Natural killer cell (primary cell): ENCODE measurements around the gene ITLN2. TPM values are rescaled to one million over a fixed set of nuclear protein-coding genes. Genes with fewer than 3 reads are reported as not detected.

ENCODE experiments used
- ATAC-seq, 3 donors: fragments of 150-1000 bp in 2 of 3; fragments of 200-7000 bp in 1 of 3; cut with Tn5 transposase; 1 replicate in 1 of 3; 2 replicates in 2 of 3; pipeline ENCODE4 v1.10.0; 2021; ENCODE audit warnings: mild to moderate bottlenecking in 2 of 3, moderate library complexity in 2 of 3
- DNase-seq, 2 donors: peaks; one replicate each; pipeline versions ENCODE4 v3.0.0 to v3.0.0-alpha.2; 2013 to 2021; ENCODE audit warnings: mixed read lengths in 1 of 2
- H3K27ac ChIP-seq: one replicate; pipeline ENCODE4 v1.5.1; 2013; ENCODE audit warnings: mild to moderate bottlenecking, low read length
- H3K27me3 ChIP-seq: one replicate; pipeline ENCODE4 v1.6.1; 2013; ENCODE audit warnings: low read length; ENCODE audit not compliant: control insufficient read depth, insufficient read depth
- H3K36me3 ChIP-seq: one replicate; pipeline ENCODE4 v1.6.1; 2013; ENCODE audit warnings: low read length; ENCODE audit not compliant: control insufficient read depth, insufficient read depth
- H3K4me1 ChIP-seq: one replicate; pipeline ENCODE4 v1.6.1; 2013; ENCODE audit warnings: low read length; ENCODE audit not compliant: control insufficient read depth, insufficient read depth
- H3K4me3 ChIP-seq: one replicate; pipeline ENCODE4 v1.5.1; 2013; ENCODE audit warnings: low read length
- H3K9me3 ChIP-seq: one replicate; pipeline ENCODE4 v1.6.1; 2013; ENCODE audit warnings: low read length; ENCODE audit not compliant: control insufficient read depth, insufficient read depth
- H3K27ac Mint-ChIP-seq, 2 donors: one replicate each; pipeline ENCODE4 v1.8.0; 2022; ENCODE audit warnings: mild to moderate bottlenecking in 2 of 2, mixed read lengths in 2 of 2, moderate library complexity in 1 of 2
- H3K27me3 Mint-ChIP-seq, 2 donors: one replicate each; pipeline ENCODE4 v1.8.0; 2022; ENCODE audit warnings: low read depth in 2 of 2, mixed read lengths in 2 of 2
- H3K36me3 Mint-ChIP-seq: one replicate; pipeline ENCODE4 v1.8.0; 2022; ENCODE audit warnings: mixed read lengths
- H3K4me1 Mint-ChIP-seq, 2 donors: one replicate each; pipeline ENCODE4 v1.8.0; 2022; ENCODE audit warnings: mixed read lengths in 2 of 2
- H3K4me3 Mint-ChIP-seq: one replicate; pipeline ENCODE4 v1.8.0; 2022; ENCODE audit warnings: mild to moderate bottlenecking, moderate library complexity, mixed read lengths
- H3K9me3 Mint-ChIP-seq, 2 donors: one replicate each; pipeline ENCODE4 v1.8.0; 2022; ENCODE audit warnings: mixed read lengths in 2 of 2
- CTCF ChIP-seq: fragments of 200-600 bp; IDR thresholded peaks from one replicate; pipeline ENCODE4 v1.8.0; 2022; ENCODE audit warnings: antibody characterized with exemption
- WGBS: methylation state at CpG from one replicate; pipeline ENCODE4 v1.1.7; 2013; ENCODE audit warnings: missing lambda C conversion rate; ENCODE audit not compliant: insufficient coverage; 5-methylcytosine and 5-hydroxymethylcytosine counted together
- intact Hi-C: fragments of 100-400 bp; cut with micrococcal nuclease; formaldehyde crosslinking; loops from one replicate; pipeline ENCODE4 v1.14.2; 2022
- total RNA-seq, 4 donors: library from RNA; stranded (reverse); fragments of 120-200 nt in 1 of 4; gene quantifications; one replicate each; pipeline versions ENCODE4 v1.2.3 to v1.2.4, GENCODE V29; 2013 to 2022

Gene ITLN2
- not detected for total RNA-seq
- total RNA-seq (2013), result not detected

GRCh38 chr1:160954158-160955104 is at the start of gene ITLN2:
ITLN2 (minus strand) TSS chr1:160954809; CDS start chr1:160954741, 68 bp downstream.
- H3K4me3 Mint-ChIP-seq, result no peak within 1 kb of the TSS
- no peaks in the 10 kb centered on the region for H3K9me3 Mint-ChIP-seq
- Histone ChIP-seq H3K27me3 (no peaks in the 10 kb centered on the region), H3K4me1 (peaks cover 4% of the 10 kb centered on the region), H3K9me3 (no peaks in the 10 kb centered on the region), H3K36me3 (no peaks in the 10 kb centered on the region), H3K4me3 (no peak within 1 kb of the TSS), H3K27ac (no peak within 1 kb of the TSS)
- TF ChIP-seq CTCF, result peak; percentile 59
- H3K27ac Mint-ChIP-seq, result no peak within 1 kb of the TSS
- H3K27me3 Mint-ChIP-seq, result peaks cover 3 to 11% of the 10 kb centered on the region in 2 donors
- H3K4me1 Mint-ChIP-seq, result peaks cover 12 to 14% of the 10 kb centered on the region in 2 donors
- ATAC-seq, result peak; percentile 52 to 83 (median 71)
- peak; percentile 30 to 72 for DNase-seq
- intact Hi-C loops, result loop anchor here (5.0 kb wide), 2 partner anchors 77 to 177 kb away; no protein-coding TSS in a partner anchor
- 76% methylated on average over 8 of the region's 8 CpGs for whole genome bisulfite sequencing
- H3K36me3 Mint-ChIP-seq, result no peaks in the 10 kb centered on the region

DNA sequence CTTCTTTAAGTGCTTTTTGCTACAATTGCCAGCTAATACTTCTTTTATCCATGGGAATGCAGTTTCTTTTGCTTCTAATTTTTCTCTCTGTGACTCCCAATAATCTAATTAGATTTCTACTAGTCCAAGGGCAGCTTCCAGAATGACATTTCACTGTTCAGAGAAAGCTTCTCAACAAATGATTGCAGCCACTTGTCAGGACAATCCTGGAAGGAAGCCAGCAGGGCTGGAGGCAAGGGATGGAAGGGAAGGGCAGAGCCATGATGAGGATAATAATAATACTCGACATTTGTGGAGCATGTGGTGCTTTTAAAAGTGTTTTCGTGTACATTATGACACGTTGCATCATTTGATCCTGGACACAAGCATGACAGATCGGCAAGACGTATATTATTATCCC is 46.9 kb upstream of the ITLN2 start:
- H3K36me3 ChIP-seq, result peaks cover 23% of the 10 kb centered on the region
- H3K9me3 Mint-ChIP-seq, result no peaks in the 10 kb centered on the region
- H3K9me3 ChIP-seq, result no peaks in the 10 kb centered on the region
- no peak for ATAC-seq
- H3K4me3 ChIP-seq, result no peak overlapping the region
- WGBS, result 95% methylated on average over 5 of the region's 5 CpGs
- H3K36me3 Mint-ChIP-seq, result no peaks in the 10 kb centered on the region
- H3K27me3 ChIP-seq, result no peaks in the 10 kb centered on the region
- no peak for DNase-seq
- intact Hi-C loops, result no loop called here
- H3K4me1 Mint-ChIP-seq, result peaks cover 0 to 6% of the 10 kb centered on the region in 2 donors
- no peak overlapping the region for H3K4me3 Mint-ChIP-seq
- TF ChIP-seq CTCF, result no peak
- H3K27ac ChIP-seq, result no peak overlapping the region
- H3K27me3 Mint-ChIP-seq, result no peaks in the 10 kb centered on the region
- no peak overlapping the region for H3K27ac Mint-ChIP-seq
- no peaks in the 10 kb centered on the region for H3K4me1 ChIP-seq

DNA sequence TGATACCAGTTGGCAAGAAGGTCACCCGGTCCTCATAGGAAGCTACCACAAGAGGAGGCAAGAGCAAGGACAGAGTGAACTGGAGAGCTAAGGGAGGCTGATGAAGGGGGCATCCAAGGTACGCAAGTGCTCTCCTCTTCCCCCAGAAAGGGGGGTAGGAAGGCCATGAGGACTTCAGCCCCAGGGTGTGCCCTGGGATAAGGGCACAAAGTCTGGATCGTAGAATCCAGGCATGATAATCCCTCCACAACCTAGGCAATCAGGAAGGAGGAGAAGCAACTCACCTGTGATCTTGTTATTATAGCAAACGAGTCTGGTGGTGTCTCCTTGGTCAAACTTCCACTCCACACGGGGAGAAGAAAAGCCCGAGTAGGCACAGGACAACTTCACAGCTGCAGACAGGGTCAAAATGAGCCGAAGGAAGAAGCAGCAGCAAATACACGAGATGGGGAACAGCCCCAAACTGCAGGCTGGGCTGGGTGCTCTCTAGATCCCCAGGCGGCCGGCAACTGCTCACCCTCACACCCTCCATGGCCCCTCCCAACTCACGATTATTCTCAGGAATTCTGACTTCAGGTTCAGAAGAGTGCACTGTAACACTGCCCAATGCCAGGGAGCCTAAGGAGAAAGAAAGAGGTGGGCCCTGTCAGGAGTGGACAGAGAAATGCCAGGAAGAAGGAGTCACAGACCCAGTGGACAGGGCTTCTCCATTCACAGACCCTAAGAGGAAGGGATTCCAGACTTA is 46.3 kb upstream of the ITLN2 start:
- intact Hi-C loops, result no loop called here
- whole genome bisulfite sequencing, result 94% methylated on average over 11 of the region's 11 CpGs
- H3K27ac ChIP-seq, result no peak overlapping the region
- no peak for TF ChIP-seq CTCF
- H3K27me3 Mint-ChIP-seq, result no peaks in the 10 kb centered on the region
- H3K9me3 ChIP-seq, result no peaks in the 10 kb centered on the region
- DNase-seq, result no peak
- peaks cover 0 to 6% of the 10 kb centered on the region in 2 donors for H3K4me1 Mint-ChIP-seq
- peaks cover 23% of the 10 kb centered on the region for H3K36me3 ChIP-seq
- H3K9me3 Mint-ChIP-seq, result no peaks in the 10 kb centered on the region
- no peaks in the 10 kb centered on the region for H3K4me1 ChIP-seq
- ATAC-seq, result no peak
- H3K4me3 Mint-ChIP-seq, result no peak overlapping the region
- no peaks in the 10 kb centered on the region for H3K36me3 Mint-ChIP-seq
- H3K27ac Mint-ChIP-seq, result no peak overlapping the region
- H3K4me3 ChIP-seq, result no peak overlapping the region
- H3K27me3 ChIP-seq, result no peaks in the 10 kb centered on the region
